ENCODE measurements around the gene PUS10.
"Not testable (repeated sequence)": the region's sequence is repeated elsewhere in the genome, so short reads cannot be mapped to it uniquely, and the experiment has no call there.

PUS10 gene

DNA sequence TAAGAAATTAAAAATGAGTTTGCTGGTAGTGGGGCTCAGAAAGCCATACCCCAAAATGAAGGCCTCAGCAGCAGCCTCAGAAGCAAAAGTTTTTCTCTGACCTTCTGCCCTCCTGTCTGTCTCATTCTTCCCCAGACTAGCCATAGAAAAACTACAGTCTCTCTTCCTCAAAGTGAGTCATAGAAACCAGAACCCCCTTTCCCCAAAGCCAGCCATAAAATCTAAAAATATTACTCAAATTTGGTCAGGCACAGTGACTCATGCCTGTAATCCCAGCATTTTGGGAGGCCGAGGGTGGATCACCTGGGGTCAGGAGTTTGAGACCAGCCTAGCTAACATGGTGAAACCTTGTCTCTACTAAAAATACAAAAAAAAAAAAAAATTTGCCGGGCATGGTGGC lies 5.8 kb downstream of the PUS10 start:
- not testable (repeated sequence) for H3K9ac ChIP-seq (ENCODE audit: low read length); H3K4me1 ChIP-seq (ENCODE audit: control insufficient read depth, insufficient read depth, low read length); H3K27ac ChIP-seq (ENCODE audit: low read depth, low read length)

DNA sequence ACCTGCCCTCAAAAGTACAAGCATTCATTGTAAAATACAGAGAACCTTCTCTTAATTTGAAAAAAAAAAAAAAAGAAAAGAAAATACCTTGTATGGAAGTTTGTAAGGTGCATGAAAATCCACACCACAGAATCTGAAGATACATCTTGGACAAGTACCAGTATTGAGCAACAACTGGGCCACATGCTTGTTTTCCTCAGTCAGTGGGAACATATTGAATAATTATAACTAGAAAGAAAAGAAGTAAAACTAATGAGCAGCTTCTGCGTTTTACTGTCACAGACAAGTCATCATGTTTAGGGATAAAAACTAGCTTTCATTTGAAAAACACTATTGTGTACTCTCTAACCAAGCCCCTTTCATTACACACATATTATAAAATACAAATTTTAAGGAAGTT lies 6.4 kb downstream of the PUS10 start:
- Histone ChIP-seq H3K27ac (ENCODE audit: low read depth, low read length) (no peak overlapping the region), H3K9me3 (ENCODE audit: control insufficient read depth, insufficient read depth, low read depth, low read length) (no peaks in the 10 kb centered on the region), H3K4me1 (ENCODE audit: control insufficient read depth, insufficient read depth, low read length) (no peaks in the 10 kb centered on the region), H3K27me3 (ENCODE audit: control insufficient read depth, insufficient read depth, low read length) (no peaks in the 10 kb centered on the region), H3K36me3 (ENCODE audit: control insufficient read depth, insufficient read depth, low read length) (no peaks in the 10 kb centered on the region), H3K4me3 (ENCODE audit: low read depth, low read length) (no peak overlapping the region), H3K9ac (ENCODE audit: low read length) (no peak overlapping the region)

More for the DNA sequence above, 5.8 kb downstream of the PUS10 start:
- not testable (repeated sequence) for H3K9me3 ChIP-seq (ENCODE audit: control insufficient read depth, insufficient read depth, low read depth, low read length); H3K36me3 ChIP-seq (ENCODE audit: control insufficient read depth, insufficient read depth, low read length); H3K27me3 ChIP-seq (ENCODE audit: control insufficient read depth, insufficient read depth, low read length); H3K4me3 ChIP-seq (ENCODE audit: low read depth, low read length)

DNA sequence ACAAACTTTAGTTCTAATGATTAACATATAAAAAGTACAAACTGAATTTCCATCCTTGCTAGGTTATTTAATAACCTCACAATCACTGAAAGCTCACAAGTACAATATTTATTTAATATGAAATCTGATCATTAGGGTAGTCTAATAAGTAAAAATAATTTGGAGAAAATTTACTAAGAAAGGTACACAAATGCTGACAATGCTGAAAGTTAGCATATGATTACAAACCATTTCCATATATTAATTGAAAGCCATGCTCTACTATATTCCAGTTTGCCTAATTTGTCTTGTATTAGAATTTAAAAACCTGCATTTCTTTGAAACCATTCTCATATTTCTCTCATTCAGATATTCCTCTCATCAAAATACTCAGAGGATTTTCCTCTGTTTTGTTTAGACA lies 8.7 kb downstream of the PUS10 start:
- Histone ChIP-seq H3K9me3 (ENCODE audit: control insufficient read depth, insufficient read depth, low read depth, low read length) (no peaks in the 10 kb centered on the region), H3K27ac (ENCODE audit: low read depth, low read length) (no peak overlapping the region), H3K27me3 (ENCODE audit: control insufficient read depth, insufficient read depth, low read length) (no peaks in the 10 kb centered on the region), H3K4me3 (ENCODE audit: low read depth, low read length) (no peak overlapping the region), H3K9ac (ENCODE audit: low read length) (no peak overlapping the region), H3K4me1 (ENCODE audit: control insufficient read depth, insufficient read depth, low read length) (0 out of 2 replicates have a peak, but pooled peaks cover 3% of the 10 kb centered on the region), H3K36me3 (ENCODE audit: control insufficient read depth, insufficient read depth, low read length) (no peaks in the 10 kb centered on the region)

DNA sequence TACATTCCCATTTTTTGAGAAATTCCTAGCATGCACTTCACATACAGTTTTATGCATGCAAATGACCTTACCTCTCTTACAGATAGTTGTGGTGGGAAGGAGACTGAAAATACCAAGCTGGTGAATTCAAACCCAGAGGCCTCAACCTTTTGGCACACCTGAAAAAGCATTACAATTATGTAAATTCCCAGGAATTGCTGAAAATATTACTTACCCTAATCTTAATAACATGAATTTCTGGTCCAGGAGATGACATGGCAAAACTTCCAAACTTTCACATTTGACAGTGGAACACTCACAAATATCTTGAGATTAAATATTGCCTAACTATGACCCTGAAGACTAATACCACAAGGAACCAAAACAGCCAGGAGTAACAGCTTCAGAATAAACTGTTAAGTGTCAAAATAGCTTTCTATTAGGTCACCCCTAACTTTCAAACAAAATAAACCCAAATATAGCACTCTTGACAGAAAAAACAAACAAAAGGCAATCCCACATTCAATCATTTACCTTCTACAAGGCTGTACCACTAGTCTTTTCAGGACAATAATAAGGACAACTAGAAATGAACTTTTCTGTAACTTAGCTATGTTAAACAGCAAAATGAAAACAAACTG lies 11.5 kb downstream of the PUS10 start:
- H3K27ac ChIP-seq (ENCODE audit: low read depth, low read length), result no peak overlapping the region
- H3K9me3 ChIP-seq (ENCODE audit: control insufficient read depth, insufficient read depth, low read depth, low read length), result no peaks in the 10 kb centered on the region
- 0 out of 2 replicates have a peak, but pooled peaks cover 3% of the 10 kb centered on the region for H3K4me1 ChIP-seq (ENCODE audit: control insufficient read depth, insufficient read depth, low read length)
- no peak overlapping the region for H3K4me3 ChIP-seq (ENCODE audit: low read depth, low read length)
- no peaks in the 10 kb centered on the region for H3K27me3 ChIP-seq (ENCODE audit: control insufficient read depth, insufficient read depth, low read length)
- no peaks in the 10 kb centered on the region for H3K36me3 ChIP-seq (ENCODE audit: control insufficient read depth, insufficient read depth, low read length)
- no peak overlapping the region for H3K9ac ChIP-seq (ENCODE audit: low read length)

DNA sequence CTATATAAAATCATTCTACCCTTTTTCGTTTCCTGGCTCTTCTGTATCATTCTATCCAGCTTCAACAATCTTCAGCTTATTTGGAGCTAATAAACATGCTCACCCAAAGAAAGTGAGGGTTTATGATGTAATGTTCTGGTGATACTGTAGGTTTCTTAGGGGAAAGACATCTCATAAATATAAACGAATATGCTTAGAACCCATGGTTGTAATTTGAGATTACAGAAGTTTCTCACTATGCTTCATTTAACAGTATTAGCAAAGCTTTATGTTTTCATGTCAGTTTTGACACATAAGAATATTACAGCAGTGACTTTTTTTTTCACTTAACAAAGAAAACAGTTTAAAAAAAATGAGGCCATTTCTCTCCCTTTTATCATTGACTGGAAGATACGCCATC lies 12.3 kb downstream of the PUS10 start:
- no peak overlapping the region for H3K4me3 ChIP-seq (ENCODE audit: low read depth, low read length)
- H3K27ac ChIP-seq (ENCODE audit: low read depth, low read length), result no peak overlapping the region
- no peaks in the 10 kb centered on the region for H3K36me3 ChIP-seq (ENCODE audit: control insufficient read depth, insufficient read depth, low read length)
- no peak overlapping the region for H3K9ac ChIP-seq (ENCODE audit: low read length)
- 0 out of 2 replicates have a peak, but pooled peaks cover 3% of the 10 kb centered on the region for H3K4me1 ChIP-seq (ENCODE audit: control insufficient read depth, insufficient read depth, low read length)
- no peaks in the 10 kb centered on the region for H3K27me3 ChIP-seq (ENCODE audit: control insufficient read depth, insufficient read depth, low read length)
- no peaks in the 10 kb centered on the region for H3K9me3 ChIP-seq (ENCODE audit: control insufficient read depth, insufficient read depth, low read depth, low read length)

DNA sequence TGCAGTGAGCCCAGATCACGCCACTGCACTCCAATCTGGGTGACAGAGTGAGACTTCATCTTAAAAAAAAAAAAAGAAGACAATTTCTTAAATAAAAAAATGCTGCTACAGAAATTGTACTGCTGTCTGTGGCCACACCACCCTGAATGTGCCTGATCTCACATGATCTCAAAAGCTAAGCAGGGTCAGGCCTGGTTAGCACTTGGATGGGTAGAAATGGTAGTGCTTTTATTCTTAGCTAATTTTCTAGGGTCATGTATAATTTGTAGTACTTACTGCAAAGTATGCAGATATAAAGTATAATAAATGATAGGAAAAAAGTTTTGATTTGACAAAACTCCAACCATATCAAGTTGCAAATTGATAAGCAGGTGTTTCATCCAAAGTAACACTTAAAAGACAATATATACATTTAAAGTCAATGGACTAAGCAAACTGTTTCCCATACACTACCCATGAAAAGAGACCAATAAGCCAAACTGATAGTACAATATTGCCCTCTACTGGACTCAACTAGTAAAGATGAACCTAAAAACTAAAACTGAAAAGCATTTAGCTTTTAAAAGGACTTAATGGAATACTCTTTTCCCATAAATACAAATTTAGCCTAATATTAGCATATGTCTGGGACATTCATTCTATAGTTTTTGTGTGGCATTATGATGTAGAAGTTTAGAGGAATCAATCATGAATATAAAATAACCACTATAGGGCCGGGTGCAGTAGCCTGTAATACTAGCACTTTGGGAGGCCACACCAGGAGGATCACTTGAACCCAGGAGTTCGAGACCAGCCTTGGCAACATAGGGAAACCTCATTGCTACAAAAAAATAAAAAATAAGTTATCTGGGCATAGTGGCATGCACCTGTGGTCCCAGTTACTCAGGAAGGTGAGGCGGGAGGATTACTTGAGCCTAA lies 19.2 kb downstream of the PUS10 start:
- Histone ChIP-seq H3K9me3 (ENCODE audit: control insufficient read depth, insufficient read depth, low read depth, low read length) (peaks cover 3% of the 10 kb centered on the region; the same call in 1 of the 2 replicates), H3K27ac (ENCODE audit: low read depth, low read length) (no peak overlapping the region), H3K27me3 (ENCODE audit: control insufficient read depth, insufficient read depth, low read length) (no peaks in the 10 kb centered on the region), H3K9ac (ENCODE audit: low read length) (no peak overlapping the region), H3K36me3 (ENCODE audit: control insufficient read depth, insufficient read depth, low read length) (no peaks in the 10 kb centered on the region), H3K4me1 (ENCODE audit: control insufficient read depth, insufficient read depth, low read length) (no peaks in the 10 kb centered on the region), H3K4me3 (ENCODE audit: low read depth, low read length) (no peak overlapping the region)

DNA sequence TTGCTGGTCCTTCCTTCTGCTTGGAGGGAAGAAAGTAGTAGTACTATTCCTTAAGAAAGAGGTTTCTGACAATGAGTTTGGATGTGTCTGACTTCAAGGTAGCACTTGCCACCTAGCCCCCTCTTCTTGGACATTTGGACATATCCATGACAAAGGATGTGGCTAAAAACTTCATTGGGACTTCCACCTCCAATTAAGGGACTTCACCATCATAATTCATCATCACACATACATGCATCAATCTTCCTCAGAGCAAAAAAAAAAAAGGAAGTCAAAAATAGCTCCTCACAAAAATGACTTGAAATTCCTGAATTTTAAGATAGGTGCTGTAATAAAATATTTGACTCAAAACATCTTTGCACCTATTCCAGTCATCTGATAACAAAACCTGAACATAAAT lies 23.9 kb downstream of the PUS10 start:
- H3K4me1 ChIP-seq (ENCODE audit: control insufficient read depth, insufficient read depth, low read length), result no peaks in the 10 kb centered on the region
- H3K9ac ChIP-seq (ENCODE audit: low read length), result no peak overlapping the region
- no peaks in the 10 kb centered on the region for H3K36me3 ChIP-seq (ENCODE audit: control insufficient read depth, insufficient read depth, low read length)
- peaks cover 28% of the 10 kb centered on the region for H3K9me3 ChIP-seq (ENCODE audit: control insufficient read depth, insufficient read depth, low read depth, low read length)
- no peaks in the 10 kb centered on the region for H3K27me3 ChIP-seq (ENCODE audit: control insufficient read depth, insufficient read depth, low read length)
- no peak overlapping the region for H3K27ac ChIP-seq (ENCODE audit: low read depth, low read length)
- no peak overlapping the region for H3K4me3 ChIP-seq (ENCODE audit: low read depth, low read length)

DNA sequence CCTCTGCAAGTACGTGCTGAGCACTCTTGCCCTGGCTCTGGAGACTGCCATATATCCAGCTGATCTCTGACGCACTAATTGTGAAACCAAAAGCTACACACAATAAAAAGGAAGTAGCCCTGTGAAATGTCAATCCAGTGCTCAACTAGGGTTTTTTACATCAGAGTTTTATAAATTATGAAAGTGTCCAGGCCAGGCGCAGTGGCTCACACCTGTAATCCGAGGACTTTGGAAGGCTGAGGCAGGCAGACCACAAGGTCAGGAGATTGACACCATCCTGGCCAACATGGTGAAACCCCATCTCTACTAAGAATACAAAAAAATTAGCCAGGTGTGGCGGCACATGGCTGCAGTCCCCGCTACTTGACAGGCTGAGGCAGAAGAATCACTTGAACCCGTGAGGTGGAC lies 25.1 kb downstream of the PUS10 start:
- Histone ChIP-seq H3K4me1 (ENCODE audit: control insufficient read depth, insufficient read depth, low read length) (no peaks in the 10 kb centered on the region), H3K4me3 (ENCODE audit: low read depth, low read length) (no peak overlapping the region), H3K9me3 (ENCODE audit: control insufficient read depth, insufficient read depth, low read depth, low read length) (peaks cover 28% of the 10 kb centered on the region), H3K36me3 (ENCODE audit: control insufficient read depth, insufficient read depth, low read length) (no peaks in the 10 kb centered on the region), H3K9ac (ENCODE audit: low read length) (no peak overlapping the region), H3K27me3 (ENCODE audit: control insufficient read depth, insufficient read depth, low read length) (no peaks in the 10 kb centered on the region), H3K27ac (ENCODE audit: low read depth, low read length) (no peak overlapping the region)

DNA sequence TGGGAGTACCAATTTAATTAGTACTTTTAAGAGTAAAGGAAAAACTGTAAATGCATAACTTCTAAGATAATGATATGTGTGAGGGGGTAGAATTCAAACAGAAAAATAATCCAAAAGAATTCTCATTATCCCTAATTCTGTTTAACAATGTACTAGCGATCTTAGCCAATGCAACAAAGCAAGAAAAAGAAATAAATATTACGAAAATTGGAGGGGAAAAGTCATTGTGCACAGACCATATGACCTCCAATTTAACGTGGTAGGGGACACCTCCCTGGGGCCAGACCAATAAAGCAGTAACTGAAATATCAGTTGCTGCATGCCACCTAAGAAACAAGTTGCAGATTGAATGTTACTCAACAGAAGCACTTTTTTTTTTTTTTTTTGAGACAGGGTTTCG lies 26.4 kb downstream of the PUS10 start:
- Histone ChIP-seq H3K4me1 (ENCODE audit: control insufficient read depth, insufficient read depth, low read length) (no peaks in the 10 kb centered on the region), H3K27ac (ENCODE audit: low read depth, low read length) (no peak overlapping the region), H3K4me3 (ENCODE audit: low read depth, low read length) (no peak overlapping the region), H3K36me3 (ENCODE audit: control insufficient read depth, insufficient read depth, low read length) (no peaks in the 10 kb centered on the region), H3K9ac (ENCODE audit: low read length) (no peak overlapping the region), H3K9me3 (ENCODE audit: control insufficient read depth, insufficient read depth, low read depth, low read length) (peaks cover 28% of the 10 kb centered on the region), H3K27me3 (ENCODE audit: control insufficient read depth, insufficient read depth, low read length) (no peaks in the 10 kb centered on the region)

DNA sequence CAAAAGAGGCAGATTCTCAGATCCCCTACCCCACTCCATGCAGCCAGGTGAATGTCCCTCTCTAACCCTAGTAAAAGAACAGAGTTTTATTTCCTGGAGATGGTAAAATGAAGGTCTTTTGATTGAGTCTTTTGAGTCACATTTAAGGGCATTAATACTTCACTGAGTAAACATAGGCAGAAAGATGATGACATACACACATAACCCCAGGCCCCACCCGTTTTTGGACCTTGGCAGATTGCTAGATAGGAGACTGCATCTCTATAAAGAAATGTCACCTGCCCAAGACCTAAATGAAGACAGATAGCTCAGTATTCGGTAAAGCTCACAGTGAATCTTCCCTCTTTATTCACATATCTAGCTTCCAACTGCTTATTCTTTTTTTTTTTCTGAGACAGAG lies 28.8 kb downstream of the PUS10 start:
- Histone ChIP-seq H3K4me1 (ENCODE audit: control insufficient read depth, insufficient read depth, low read length) (no peaks in the 10 kb centered on the region), H3K4me3 (ENCODE audit: low read depth, low read length) (no peak overlapping the region), H3K27me3 (ENCODE audit: control insufficient read depth, insufficient read depth, low read length) (no peaks in the 10 kb centered on the region), H3K9me3 (ENCODE audit: control insufficient read depth, insufficient read depth, low read depth, low read length) (peaks cover 28% of the 10 kb centered on the region), H3K36me3 (ENCODE audit: control insufficient read depth, insufficient read depth, low read length) (no peaks in the 10 kb centered on the region), H3K9ac (ENCODE audit: low read length) (no peak overlapping the region), H3K27ac (ENCODE audit: low read depth, low read length) (no peak overlapping the region)

DNA sequence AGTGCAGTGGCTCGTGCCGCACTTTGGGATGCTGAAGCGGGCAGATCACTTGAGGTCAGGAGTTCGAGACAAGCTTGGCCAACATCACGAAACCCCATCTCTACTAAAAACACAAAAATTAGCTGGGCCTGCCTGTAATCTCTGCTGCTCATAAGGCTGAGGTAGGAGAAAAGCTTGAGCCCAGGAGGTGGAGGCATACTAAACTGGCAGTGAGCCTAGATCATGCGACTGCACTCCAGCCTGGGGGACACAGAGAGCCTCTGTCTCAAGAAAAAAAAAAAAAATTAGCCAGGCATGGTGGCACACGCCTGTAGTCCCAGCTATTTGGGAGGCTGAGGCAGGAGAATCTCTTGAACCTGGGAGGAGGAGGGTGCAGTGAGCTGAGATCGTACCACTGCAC lies 30.4 kb downstream of the PUS10 start:
- not testable (repeated sequence) for H3K4me1 ChIP-seq (ENCODE audit: control insufficient read depth, insufficient read depth, low read length); H3K27me3 ChIP-seq (ENCODE audit: control insufficient read depth, insufficient read depth, low read length); H3K9ac ChIP-seq (ENCODE audit: low read length); H3K4me3 ChIP-seq (ENCODE audit: low read depth, low read length); H3K27ac ChIP-seq (ENCODE audit: low read depth, low read length); H3K36me3 ChIP-seq (ENCODE audit: control insufficient read depth, insufficient read depth, low read length)
- H3K9me3 ChIP-seq (ENCODE audit: control insufficient read depth, insufficient read depth, low read depth, low read length), result peaks cover 18% of the 10 kb centered on the region
